Measurements from ENCODE around the gene ASGR2. TPM values are rescaled to one million over a fixed set of nuclear protein-coding genes. Genes with fewer than 3 reads are reported as not detected.

Gene ASGR2
- total RNA-seq, 1 donor from 2014 or later: 0.46 TPM

DNA sequence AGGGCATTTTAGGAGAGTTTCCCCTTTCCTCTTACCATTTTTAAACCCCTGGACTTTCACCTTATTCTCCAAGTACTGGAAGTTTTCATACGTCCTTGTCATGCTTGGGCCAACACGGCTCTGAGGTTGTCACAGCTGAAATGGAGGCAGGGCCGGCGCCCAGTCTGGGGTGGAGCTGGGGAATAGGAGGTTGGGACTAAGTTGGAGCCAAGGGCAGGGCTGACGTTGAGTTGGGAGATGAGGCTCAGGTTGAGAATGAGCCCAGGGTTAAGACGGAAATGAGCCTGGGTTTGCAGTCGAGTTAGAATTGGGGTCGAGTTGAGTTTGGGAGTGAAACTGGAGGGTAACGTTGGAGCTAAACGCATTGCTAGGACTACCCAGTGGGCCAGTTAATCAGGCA lies 35.9 kb downstream of the ASGR2 start:
- ATAC-seq: no peak
- intact Hi-C loops (cut with DNase I): no loop called here
- no peak for DNase-seq (ENCODE audit: missing footprints)

DNA sequence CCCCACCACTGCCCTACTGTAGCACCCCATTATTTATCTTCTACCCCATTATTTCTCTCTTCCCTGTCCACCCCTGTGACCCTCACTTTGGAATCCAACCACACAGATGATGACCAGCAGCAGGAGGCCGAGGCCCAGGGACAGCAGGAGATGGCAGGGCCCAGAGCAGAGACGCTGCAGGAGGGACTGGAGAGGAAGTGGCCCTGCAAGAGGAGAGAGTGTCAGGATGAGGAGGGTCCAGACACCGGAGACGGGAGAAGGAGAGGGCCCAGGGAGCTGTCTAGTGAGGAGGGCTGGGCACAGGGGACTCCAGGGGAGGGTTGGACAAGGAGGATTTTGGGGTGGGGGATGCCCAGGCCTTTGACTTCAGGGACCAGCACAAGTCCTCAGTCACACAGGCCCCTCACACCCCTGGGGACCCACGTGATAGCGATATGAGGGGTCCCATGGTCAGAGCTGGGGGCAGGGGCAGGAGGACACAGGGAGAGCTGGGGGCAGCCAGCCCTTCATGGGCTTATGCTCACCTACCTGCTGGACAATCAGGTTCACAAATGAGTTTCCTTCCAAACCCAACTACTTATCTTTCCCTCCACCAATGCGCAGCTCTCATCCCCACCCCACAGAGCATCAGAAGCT lies 36.6 kb downstream of the ASGR2 start:
- no peak for DNase-seq (ENCODE audit: missing footprints)
- ATAC-seq: no peak
- intact Hi-C loops (cut with DNase I): no loop called here

DNA sequence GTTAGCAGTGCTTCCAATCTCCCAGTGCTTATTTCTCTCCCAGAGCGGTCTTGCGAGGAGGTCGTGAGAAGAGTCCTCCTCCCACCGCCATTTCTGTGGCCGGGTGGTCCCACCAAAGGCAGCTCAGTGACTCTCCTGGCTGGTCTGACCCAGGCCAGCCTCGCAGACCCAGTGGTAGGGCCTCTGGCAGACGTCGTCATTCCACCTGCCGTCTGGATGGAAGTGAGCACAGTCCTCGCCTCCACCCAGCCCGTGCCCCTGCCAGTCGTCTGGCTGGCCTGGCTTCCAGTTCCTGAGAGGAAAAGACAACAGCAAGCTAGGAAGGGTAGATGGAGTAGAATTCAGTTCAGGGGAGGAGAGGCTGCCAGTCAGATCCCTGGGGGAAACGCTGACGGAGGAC lies 39.7 kb downstream of the ASGR2 start:
- intact Hi-C loops (cut with DNase I): no loop called here
- ATAC-seq (no peak), DNase-seq (ENCODE audit: missing footprints) (no peak)

DNA sequence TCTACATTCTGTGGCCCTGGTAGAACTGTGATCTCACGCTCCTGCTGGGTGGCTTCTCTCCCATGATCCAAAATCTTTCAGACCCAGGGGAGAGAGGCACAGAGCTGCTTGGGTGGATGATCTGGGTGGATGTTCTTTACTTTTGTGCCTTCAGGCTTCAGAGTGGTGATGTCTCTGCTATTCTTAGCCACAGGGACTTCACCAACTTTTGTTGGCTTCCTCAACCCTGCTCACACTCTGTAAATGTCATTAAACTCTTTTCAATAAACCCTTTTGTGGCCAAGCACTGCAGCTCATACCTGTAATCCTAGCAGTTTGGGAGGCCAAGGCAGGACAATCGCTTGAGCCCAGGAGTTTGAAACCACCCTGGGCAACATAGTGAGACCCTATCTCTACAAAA lies 42.2 kb downstream of the ASGR2 start:
- ATAC-seq (no peak), DNase-seq (ENCODE audit: missing footprints) (no peak)
- intact Hi-C loops (cut with DNase I): no loop called here

DNA sequence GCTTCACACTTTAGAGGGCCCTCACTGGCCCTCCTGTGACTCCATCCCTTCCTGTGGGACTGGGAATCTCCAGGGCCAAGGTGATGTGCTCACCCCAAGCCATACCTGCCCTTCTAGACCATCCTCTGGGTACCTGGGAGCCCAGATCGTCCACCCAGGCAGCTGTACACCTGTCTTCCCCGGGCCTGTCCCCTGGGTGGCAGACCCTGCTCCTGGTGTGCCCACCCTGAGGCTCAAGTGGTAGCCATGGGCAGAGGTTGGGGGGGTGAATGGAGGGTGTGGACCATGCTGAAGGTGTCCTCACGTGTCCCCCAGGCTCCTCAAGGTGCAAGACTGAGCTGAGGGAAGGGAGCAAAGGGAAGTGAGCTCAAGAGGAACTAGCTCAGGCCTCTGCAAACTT lies 43.9 kb downstream of the ASGR2 start:
- DNase-seq (ENCODE audit: missing footprints) (no peak), ATAC-seq (no peak)
- intact Hi-C loops (cut with DNase I): no loop called here

DNA sequence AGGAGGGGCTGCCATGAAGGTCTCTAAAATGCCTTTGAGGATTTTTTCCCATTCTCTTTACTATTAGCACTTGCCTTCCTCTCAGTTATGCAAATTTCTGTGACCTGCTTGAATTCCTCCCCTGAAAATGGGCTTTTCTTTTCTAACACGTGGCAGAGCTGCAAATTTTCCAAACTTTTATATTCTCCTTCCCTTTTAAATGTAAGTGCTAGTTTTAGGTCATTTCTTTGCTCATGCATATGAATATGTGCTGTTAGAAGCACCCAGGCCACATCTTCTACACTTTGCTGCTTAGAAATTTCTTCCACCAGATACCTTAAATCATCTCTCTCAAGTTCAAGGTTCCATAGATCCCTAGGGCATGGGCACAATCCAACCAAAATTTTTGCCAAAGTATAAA lies 46.4 kb downstream of the ASGR2 start:
- DNase-seq (ENCODE audit: missing footprints) (no peak), ATAC-seq (no peak)
- intact Hi-C loops (cut with DNase I): no loop called here

DNA sequence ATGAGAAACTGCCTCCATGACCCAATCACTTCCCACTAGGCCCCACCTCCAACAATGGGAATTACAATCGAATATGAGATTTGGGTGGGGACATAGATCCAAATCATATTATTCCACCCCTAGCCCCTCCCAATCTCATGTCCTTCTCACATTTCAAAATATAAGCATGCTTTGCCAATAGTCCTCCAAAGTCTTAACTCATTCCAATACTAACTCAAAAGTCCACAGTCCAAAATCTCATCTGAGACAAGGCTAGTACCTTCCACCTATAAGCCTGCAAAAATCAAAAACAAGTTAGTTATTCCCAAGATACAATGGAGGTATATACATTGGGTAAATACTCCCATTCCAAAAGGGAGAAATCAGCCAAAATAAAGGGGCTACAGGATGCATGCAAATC lies 47.4 kb downstream of the ASGR2 start:
- intact Hi-C loops (cut with DNase I): no loop called here
- no peak for DNase-seq (ENCODE audit: missing footprints)
- no peak for ATAC-seq

DNA sequence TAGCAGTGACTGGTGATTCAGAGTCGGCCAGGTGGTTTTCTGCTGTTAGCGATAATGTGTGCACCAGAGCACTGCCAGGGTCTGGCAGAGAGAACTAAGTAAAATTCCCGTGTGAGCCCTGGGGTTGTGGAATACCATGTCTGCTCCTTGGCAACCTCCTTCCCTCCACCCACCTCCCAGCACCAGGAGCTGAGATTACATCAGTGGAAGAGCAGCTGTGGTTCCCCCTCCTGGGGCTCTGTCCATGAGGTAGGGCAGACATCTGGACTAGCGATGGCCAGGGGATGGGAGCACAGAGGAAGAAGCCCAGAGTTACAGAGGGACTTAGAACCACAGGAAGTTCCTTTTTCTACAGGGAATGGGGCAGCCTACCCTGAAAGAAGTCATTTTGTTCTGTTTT lies 50.4 kb downstream of the ASGR2 start:
- ATAC-seq (no peak), DNase-seq (ENCODE audit: missing footprints) (no peak)
- intact Hi-C loops (cut with DNase I): no loop called here

DNA sequence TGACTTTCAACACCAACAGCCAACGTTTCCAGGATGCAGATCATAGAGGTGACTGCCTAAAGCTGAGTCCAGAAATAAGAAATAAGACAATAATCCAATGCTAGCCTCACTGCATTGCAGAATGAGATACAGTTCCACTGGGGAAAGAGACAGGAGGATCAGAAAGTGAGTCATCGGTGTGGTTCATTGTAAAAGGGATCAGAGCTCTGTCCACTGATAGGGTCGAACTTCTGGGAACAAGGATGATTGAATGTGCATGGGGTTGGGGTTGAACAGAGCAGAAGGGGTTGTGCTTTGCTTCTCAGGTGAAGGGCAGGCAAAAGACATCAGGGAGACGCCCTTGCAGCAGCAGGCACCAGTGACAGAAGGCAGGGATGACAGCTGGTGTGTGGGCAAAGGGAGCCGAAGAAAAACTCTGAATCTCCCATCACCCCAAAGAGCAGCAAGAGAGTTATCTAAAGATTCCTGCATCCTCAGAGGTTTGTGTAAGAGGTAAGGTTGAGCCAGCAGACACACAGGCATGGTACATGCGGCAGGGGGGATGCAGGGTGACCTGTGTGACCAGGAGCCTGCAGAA lies 51.0 kb downstream of the ASGR2 start:
- no peak for ATAC-seq
- no peak for DNase-seq (ENCODE audit: missing footprints)
- intact Hi-C loops (cut with DNase I): no loop called here

DNA sequence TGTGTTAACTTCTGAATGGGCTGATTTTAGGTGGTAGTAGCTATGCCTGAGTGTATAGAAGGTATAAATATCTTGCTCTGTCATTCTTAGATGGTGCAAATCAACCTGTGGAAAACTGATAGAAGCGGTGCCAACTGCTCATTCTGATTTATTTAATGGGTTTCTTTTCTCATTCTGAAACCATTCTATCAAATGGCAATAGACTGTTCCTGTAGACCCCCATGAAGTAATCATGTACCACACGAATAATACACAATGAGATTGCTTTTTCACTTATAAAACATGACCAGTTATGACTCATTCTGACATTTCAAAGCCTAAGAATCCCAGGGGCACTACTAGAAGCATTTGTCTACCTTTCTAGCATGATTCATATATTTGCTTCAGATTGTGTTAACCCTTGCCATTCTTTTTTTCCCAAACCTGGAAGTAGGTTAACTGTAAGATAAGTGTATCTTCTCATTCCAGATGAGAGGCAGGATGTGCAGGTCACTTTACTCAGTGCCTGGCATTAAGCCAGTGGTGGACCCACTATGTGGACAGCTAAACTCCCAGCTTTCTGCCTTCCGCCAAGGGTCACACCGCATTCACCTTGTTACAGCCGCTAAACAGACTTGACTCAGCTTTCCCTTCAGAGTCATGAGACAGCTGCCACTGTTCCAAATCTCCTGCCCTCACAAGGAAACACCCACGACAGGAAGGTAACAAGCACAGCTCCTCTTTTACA lies 54.3 kb downstream of the ASGR2 start:
- intact Hi-C loops (cut with DNase I): no loop called here
- DNase-seq (ENCODE audit: missing footprints) (no peak), ATAC-seq (no peak)

DNA sequence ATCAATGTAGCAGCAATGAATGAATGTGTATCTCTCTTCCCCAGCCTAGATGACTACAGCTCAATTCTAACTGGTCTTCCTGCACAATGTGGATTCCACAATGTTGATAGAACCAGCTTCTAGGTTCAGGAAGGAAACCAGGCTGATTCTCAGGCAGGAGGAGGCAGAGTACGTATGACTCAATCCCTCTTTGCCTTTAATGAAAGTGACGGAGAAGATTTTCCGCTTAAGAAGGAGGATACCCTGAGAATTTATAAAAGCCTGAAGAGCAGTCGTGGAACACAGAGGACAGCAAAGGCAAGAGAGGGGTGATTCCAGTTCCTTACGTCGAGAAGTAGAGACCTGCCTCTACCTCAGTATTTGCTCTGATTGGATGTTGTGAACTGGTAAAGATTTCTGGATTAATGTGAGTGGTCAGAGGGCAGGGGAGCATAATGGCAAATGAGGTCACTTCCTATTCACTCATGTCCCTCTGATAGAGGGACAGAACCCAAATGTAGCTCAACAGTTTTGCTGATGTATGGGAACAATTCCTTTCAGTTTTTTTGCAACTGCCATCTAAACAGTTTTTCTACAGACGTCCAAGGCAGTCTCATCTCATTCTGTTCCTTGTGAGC lies 55.7 kb downstream of the ASGR2 start:
- DNase-seq (ENCODE audit: missing footprints) (no peak), ATAC-seq (no peak)
- intact Hi-C loops (cut with DNase I): no loop called here

DNA sequence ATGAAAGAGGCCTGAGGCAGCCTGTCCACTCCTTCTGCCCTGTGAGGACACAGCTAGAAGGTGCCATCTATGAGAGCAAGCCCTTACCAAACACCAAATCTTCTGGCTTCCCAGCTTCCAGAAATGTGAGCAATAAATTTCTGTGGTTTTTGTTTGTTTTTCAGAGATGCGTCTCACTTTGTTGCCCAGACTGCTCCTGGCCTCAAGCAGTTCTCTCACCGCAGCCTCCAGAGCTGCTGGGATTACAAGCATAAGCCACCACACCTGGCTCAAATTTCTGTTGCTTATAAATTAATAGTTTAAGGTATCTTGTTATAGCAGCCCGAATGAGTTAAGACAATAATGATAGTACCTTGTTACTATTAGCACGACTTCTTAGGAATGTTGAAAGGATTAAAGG lies 58.2 kb downstream of the ASGR2 start:
- intact Hi-C loops (cut with DNase I): no loop called here
- DNase-seq (ENCODE audit: missing footprints): no peak

More for the DNA sequence above, 58.2 kb downstream of the ASGR2 start:
- ATAC-seq: no peak

Other genes starting within 250 kb of the ASGR2 start
- gene ALOX12, start 118.8 kb downstream of the ASGR2 start, total RNA-seq: 0.11 TPM
- 177 TPM for gene RNASEK, start 102.2 kb downstream of the ASGR2 start, total RNA-seq
- 14.0 TPM for gene BCL6B, start 91.8 kb downstream of the ASGR2 start, total RNA-seq
- 1.8 TPM for gene SLC16A13, start 78.8 kb downstream of the ASGR2 start, total RNA-seq
- 0.78 TPM for gene SLC16A11, start 70.7 kb downstream of the ASGR2 start, total RNA-seq
- 5.4 TPM for gene CLEC10A, start 34.6 kb downstream of the ASGR2 start, total RNA-seq
- gene ASGR1, start 64.5 kb upstream of the ASGR2 start, total RNA-seq: 0.43 TPM
- 20.6 TPM for gene DLG4, start 105.0 kb upstream of the ASGR2 start, total RNA-seq
- 2,192 TPM for gene ACADVL, start 105.1 kb upstream of the ASGR2 start, total RNA-seq
- gene DVL2, start 119.7 kb upstream of the ASGR2 start, total RNA-seq: 20.0 TPM
- 23.3 TPM for gene PHF23, start 124.6 kb upstream of the ASGR2 start, total RNA-seq
- 444 TPM for gene GABARAP, start 127.6 kb upstream of the ASGR2 start, total RNA-seq
- gene CTDNEP1, start 136.9 kb upstream of the ASGR2 start, total RNA-seq: 114 TPM
- gene ELP5, start 137.4 kb upstream of the ASGR2 start, total RNA-seq: 72.7 TPM
- 1.2 TPM for gene CLDN7, start 147.7 kb upstream of the ASGR2 start, total RNA-seq
- gene SLC2A4, start 166.9 kb upstream of the ASGR2 start, total RNA-seq: 119 TPM
- gene YBX2, start 179.8 kb upstream of the ASGR2 start, total RNA-seq: 0.81 TPM
- 326 TPM for gene EIF5A, start 192.8 kb upstream of the ASGR2 start, total RNA-seq
- gene GPS2, start 200.5 kb upstream of the ASGR2 start, total RNA-seq: 70.3 TPM
- gene NEURL4, start 214.5 kb upstream of the ASGR2 start, total RNA-seq: 30.8 TPM
- gene ACAP1, start 221.7 kb upstream of the ASGR2 start, total RNA-seq: 14.0 TPM
- 4.7 TPM for gene KCTD11, start 237.3 kb upstream of the ASGR2 start, total RNA-seq
- gene TMEM95, start 240.3 kb upstream of the ASGR2 start, total RNA-seq: not detected